Renal cortical epithelial cell (primary cell): ENCODE results near the gene ARHGEF18. TPM values are rescaled to one million over a fixed set of nuclear protein-coding genes. Genes with fewer than 3 reads are reported as not detected.
A peak's percentile ranks its signal among the peaks of the same experiment; 100 is the strongest.
"Not testable (repeated sequence)": the region's sequence is repeated elsewhere in the genome, so short reads cannot be mapped to it uniquely, and the experiment has no call there.

Experiments used
- DNase-seq: peaks from one replicate; pipeline ENCODE4 v3.0.0-alpha.2; 2011; ENCODE audit warnings: low read depth
- total RNA-seq: library from RNA; depleted of rRNA; stranded (reverse); fragments of >200 nt; gene quantifications from 2 replicates; pipeline ENCODE4 v1.2.3, GENCODE V29; 2014

The ARHGEF18 gene
- total RNA-seq, 1 donor from 2014 or later = 66.0 TPM

DNA sequence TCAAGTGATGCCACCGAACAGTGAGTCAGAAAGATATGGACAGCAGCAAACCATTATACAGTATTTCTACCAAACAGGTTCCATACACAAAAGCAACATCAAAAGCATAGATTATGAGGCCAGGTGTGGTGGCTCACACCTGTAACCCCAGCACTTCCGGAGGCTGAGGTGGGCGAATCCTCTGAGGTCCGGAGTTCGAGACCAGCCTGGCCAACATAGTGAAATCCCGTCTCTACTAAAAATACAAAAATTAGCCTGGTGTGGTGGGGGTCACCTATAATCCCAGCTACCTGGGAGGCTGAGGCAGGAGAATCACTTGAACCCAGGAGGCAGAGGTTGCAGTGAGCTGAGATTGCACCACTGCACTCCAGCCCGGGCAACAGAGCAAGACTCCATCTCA is 1.7 kb upstream of the ARHGEF18 start:
- not testable (repeated sequence) for DNase-seq

DNA sequence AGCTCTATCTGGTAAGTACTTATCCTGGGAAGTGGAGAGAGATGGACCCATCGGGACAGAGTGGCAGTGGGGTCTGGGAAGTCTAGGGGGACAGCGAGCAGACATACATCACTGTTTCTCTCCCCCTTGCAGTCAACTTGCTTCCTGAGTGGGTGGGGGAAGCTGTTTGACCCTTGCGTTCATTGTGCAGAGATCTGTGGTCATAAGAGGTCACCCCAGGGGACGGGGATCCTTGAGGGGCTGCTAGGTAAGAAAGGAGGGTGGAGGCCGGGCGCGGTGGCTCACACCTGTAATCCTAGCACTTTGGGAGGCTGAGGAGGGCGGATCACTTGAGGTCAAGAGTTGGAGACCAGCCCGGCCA is 474 bp downstream of the ARHGEF18 start:
- no peak for DNase-seq

- DNase-seq = no peak
These were observed 1.4 kb downstream of the ARHGEF18 start for GRCh38 chr19:7349961-7350711.

- DNase-seq = no peak
These were observed 3.1 kb downstream of the ARHGEF18 start for GRCh38 chr19:7351861-7352260.

DNA sequence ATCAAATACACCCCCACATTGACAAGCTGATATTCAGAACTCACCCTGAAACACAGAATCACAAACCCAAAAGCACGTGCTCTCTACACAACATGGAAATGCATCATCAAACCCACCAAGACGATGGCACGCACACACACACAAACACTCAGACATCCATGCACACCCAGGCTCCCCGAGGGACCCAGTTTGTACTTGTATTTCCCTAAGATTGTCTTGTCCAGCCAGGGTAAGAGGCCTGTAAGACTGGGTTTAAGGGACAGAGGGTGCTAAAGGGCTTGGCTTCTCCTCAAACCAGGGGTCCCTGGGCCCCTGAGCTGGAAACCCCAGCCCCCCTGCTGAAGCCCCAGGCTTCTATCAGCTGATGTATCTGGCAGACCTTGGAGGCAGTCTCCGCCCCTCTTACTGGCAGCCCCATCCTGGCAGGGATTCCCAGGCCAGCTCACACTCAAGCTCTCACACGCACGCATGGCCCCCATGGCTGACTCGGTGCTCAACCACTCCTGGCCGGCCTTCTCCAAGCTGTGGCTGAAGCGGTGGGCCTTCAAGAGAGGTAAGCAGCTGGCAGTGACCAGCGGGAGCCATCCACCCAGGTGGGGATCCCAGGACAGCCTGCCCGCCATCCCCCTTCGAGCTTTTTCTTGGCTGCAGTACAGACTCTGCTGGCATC is 6.5 kb downstream of the ARHGEF18 start:
- no peak for DNase-seq

DNA sequence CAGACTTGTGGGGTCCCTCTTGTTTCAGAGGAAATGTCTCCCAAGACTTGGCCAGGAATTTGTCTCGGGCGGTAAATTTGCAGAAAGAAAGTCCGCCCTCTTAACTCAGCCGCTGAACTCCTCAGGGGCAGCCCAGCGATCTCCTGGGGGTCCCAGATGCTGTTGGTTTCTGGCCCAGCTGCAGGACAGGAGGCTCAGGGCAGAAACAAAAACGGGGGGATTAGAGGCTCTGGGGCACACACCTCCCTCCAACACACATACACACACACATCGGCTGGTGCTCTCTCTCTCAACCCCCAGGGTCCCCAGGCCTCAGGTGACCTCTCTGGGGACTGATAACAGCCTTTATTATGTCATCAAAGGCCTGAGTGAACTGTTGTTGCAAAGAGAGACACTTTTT is 7.1 kb downstream of the ARHGEF18 start:
- no peak for DNase-seq

DNA sequence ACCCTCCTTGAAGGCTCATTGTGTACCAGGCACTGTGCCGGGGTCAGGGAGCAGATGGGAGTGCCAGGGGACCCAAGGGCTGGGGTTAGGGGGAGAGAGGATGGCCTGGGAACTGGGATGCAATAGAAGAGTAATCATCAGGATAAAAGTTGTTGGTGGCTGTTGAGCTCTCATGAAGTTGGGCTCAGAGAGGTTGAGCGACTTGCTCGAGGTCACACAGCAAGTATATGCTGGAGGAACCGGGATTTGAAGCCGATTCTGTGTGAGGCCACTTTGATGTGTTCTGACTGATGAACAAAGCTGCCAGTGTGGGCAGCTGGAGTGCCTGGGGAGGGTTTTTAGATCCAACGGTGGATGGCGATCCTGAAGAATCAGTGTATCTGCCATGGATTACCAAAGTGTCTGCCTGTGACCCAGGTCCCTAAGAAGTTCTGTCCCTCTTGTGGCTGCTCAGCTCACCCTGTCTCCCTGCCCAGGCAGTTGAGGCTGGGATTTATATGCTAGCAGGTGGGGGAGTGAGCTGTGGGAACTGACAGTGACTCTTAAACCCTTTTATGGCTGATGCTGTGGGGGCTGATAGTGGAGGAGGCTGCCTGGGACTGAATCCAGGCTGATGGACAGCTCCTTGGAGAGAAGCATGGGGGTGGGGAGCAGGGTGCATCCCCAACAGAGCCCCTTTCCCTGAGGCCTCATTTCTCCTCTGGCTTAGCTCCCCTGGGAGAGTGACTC is 8.3 kb downstream of the ARHGEF18 start:
- DNase-seq = no peak

GRCh38 chr19:7358102-7358597 is 9.4 kb downstream of the ARHGEF18 start:
- DNase-seq = no peak

- no peak for DNase-seq
These were observed 11.8 kb downstream of the ARHGEF18 start for GRCh38 chr19:7360393-7360984.

DNA sequence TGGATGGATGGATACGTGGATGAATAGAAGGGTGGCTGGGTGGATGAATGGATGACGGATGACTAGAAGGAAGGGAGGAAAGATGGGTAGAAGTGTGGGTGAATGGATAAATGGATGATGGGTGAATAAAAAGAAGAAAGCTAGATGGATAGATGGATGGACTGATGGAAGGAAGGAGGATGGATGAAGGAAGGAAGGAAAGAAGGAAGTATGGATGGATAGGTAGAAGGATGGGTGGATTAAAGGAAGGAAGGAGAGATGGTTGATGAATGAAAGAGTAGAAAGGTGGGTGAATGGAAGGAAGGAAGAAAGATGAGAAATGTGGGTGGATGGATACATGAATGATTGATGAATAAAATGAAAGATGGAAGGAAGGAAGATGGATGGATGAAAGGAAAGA is 14.5 kb downstream of the ARHGEF18 start:
- no peak for DNase-seq

DNA sequence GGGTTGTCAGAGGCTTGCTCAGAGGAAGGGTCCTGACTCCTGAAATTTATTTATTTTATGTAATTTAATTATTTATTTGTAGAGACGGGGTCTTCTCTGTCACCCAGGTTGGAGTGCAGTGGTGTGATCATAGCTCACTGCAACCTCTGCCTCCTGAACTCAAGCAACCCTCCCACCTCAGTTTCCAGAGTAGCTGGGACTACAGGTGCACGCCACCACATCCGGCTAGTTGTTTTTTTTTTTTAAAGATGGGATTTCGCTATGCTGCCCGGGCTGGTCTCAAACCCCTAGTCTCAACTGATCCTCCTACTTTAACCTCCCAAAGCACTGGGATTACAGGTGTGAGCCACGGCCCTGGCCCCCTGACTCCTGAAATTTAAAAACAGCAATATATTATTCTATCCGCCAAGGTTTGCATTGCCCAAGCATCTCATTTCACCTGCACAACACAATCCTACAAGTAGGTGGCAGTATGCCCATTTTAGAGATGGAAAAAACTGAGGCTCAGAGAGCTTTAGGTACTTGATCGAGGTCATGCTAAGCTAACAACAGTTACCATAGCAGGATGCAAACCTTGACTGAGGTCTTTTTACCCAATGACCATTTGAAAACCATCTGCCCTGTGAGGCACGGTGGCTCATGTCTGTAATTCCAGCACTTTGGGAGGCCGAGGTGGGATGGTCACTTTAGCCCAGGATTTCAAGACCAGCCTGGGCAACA is 18.1 kb downstream of the ARHGEF18 start:
- peak; percentile 21 for DNase-seq

DNA sequence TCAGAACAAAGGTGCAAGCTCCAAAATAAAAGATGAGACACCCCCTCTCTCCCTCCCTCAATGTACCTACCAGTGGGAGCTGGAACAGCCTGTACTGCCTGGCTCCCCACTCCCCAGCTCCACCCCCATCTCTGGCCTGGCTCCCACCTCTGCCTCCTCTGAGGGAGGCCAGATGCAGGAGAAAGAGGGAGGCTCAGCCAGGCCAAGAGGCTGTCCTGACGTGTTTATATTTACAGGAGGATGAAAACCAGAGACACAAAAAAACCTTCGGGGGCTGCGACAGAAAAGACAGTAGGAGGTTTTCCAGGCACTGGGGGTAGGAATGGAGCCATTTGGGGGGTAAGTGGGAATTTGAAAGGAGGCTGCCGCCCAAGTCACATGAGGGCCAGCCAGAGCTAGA is 19.7 kb downstream of the ARHGEF18 start:
- DNase-seq = no peak

- peak; percentile 8 for DNase-seq
These were observed 20.1 kb downstream of the ARHGEF18 start for GRCh38 chr19:7368866-7369265.

- no peak for DNase-seq
These were observed 21.8 kb downstream of the ARHGEF18 start for GRCh38 chr19:7370546-7370945.

GRCh38 chr19:7371001-7371400 is 22.3 kb downstream of the ARHGEF18 start:
- DNase-seq = no peak

DNA sequence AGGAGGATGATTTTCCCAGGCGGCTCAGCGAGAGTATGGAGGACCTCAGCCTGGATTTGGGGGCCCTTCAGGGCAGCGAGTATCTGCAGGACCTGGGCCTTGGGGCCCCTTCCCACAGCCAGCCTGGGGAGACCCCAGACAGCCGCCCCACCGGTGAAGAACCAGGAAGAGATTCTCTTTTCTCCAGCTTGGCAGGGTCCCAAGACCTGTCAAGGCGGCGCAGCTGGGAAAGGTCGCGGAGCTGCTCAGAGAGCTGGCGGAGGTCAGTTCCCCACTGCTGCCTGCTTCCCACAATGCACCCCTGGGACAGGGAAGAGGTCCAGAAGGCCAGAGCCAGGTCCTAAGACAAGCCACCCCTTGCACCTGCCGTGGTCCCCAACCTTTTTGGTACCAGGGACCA is 24.1 kb downstream of the ARHGEF18 start:
- no peak for DNase-seq

- DNase-seq = no peak
These were observed 25.1 kb downstream of the ARHGEF18 start for GRCh38 chr19:7373862-7374261.

GRCh38 chr19:7376151-7376852 is 27.6 kb downstream of the ARHGEF18 start:
- peak; percentile 13 for DNase-seq

DNA sequence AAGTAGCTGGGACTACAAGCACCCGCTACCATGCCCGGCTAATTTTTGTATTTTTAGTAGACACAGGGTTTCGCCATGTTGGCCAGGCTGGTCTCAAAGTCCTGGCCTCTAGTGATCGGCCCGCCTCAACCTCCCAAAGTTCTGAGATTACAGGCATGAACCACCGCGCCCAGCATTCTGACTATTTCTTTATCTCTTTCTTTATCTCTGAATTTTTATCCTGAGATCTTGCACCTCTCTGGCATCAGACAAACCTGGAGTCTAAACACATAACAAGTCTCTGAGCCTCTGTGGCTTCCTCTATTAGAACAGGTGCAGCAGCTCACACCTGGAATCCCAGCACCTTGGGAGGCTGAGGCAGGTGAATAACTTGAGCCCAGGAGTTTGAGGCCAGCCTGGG is 28.5 kb downstream of the ARHGEF18 start:
- DNase-seq = no peak

GRCh38 chr19:7381073-7381390 is 32.3 kb downstream of the ARHGEF18 start:
- DNase-seq = no peak

DNA sequence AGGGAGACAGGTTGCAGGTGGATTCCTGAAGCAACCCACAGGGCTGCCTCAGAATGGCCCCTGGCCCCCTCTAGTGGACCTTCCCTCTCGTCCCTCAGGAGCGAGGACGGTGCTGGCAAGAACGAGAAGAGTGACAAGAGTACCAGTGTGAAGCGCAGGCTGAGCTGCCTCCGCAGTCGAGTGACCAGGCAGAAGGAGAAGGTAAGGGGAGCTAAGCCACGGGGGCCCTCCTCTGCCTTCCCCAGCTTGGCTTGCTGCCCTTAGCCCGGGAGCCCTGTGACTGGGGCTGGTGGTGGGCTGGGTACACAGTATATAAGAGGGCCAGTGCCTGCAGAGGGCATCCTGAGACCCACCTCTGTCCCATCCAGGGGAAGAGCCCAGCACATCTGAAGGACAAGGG is 34.0 kb downstream of the ARHGEF18 start:
- DNase-seq = no peak
